BJ (cell line): ENCODE measurements around the gene IRF9. TPM values are rescaled to one million over a fixed set of nuclear protein-coding genes. Genes with fewer than 3 reads are reported as not detected.

Experiments used
- CTCF ChIA-PET: fragments of 350-600 bp; formaldehyde crosslinking; extraction: SDS; loops from one replicate; lab custom pipeline; 2021; ENCODE audit warnings: antibody characterized with exemption, inconsistent platforms; lab: Yijun Ruan, JAX
- POLR2A ChIA-PET: fragments of 300-600 bp; sonication (Branson Sonifier 250); formaldehyde crosslinking; extraction: SDS; loops from one replicate; lab custom pipeline; 2021; ENCODE audit warnings: antibody characterized with exemption; lab: Charles Lee
- DNase-seq: peaks from one replicate; pipeline ENCODE4 v3.0.0-alpha.2; 2011; ENCODE audit warnings: low read depth
- H3K27me3 ChIP-seq: 2 replicates; pipeline ENCODE4 v1.6.0; 2011; ENCODE audit warnings: low read length; ENCODE audit not compliant: control insufficient read depth, insufficient read depth
- H3K36me3 ChIP-seq: 2 replicates; pipeline ENCODE4 v1.5.1; 2011; ENCODE audit warnings: low read length; ENCODE audit not compliant: control insufficient read depth, insufficient read depth
- H3K4me3 ChIP-seq: 2 replicates; pipeline ENCODE4 v1.5.1; 2011; ENCODE audit warnings: low read depth, mild to moderate bottlenecking, control low read depth, low read length
- CTCF ChIP-seq: IDR thresholded peaks from 2 replicates; pipeline ENCODE4 v1.5.1; 2011; ENCODE audit warnings: low read depth, mild to moderate bottlenecking, control low read depth, inconsistent platforms, low read length, moderate library complexity; ENCODE audit not compliant: insufficient read depth
- polyA plus RNA-seq: library from polyadenylated mRNA; depleted of rRNA; stranded (reverse); fragments of >200 nt; gene quantifications from 2 replicates; pipeline ENCODE4 v1.2.3, GENCODE V29; 2011

The IRF9 gene
- polyA plus RNA-seq, 1 experiment, result 107 TPM

- H3K4me3 ChIP-seq, result peak overlapping the region; percentile 86
- H3K36me3 ChIP-seq, result peaks cover 20% of the 10 kb centered on the region
- ChIA-PET POLR2A (interaction anchor here (0.6 to 1.3 kb wide), 2 partner anchors 10 to 43 kb away, joined by 3 to 6 read pairs; partner anchors contain the start of gene PSME2), CTCF (interaction anchor here (0.8 to 3.3 kb wide), 4 partner anchors 11 to 28 kb away, joined by 3 to 16 read pairs (median 8); partner anchors contain the start of gene IRF9)
- H3K27me3 ChIP-seq, result no peaks in the 10 kb centered on the region
- no peak for TF ChIP-seq CTCF
- DNase-seq, result no peak
Measured at GRCh38 chr14:24136684-24137528, 24.2 kb upstream of the IRF9 start.

- no peaks in the 10 kb centered on the region for H3K27me3 ChIP-seq
- POLR2A ChIA-PET, result no interaction called here
- TF ChIP-seq CTCF, result no peak
- peaks cover 20% of the 10 kb centered on the region for H3K36me3 ChIP-seq
- no peak overlapping the region for H3K4me3 ChIP-seq
- CTCF ChIA-PET, result interaction anchor here (0.7 to 3.3 kb wide), 3 partner anchors 13 to 29 kb away, joined by 3 to 16 read pairs (median 13); partner anchors contain the start of gene IRF9
- DNase-seq, result no peak
Measured at GRCh38 chr14:24137529-24138395, 23.3 kb upstream of the IRF9 start.

- POLR2A ChIA-PET, result no interaction called here
Measured at GRCh38 chr14:24138396-24139271, 22.4 kb upstream of the IRF9 start.

More at GRCh38 chr14:24138396-24139271, 22.4 kb upstream of the IRF9 start:
- H3K4me3 ChIP-seq, result no peak overlapping the region
- no peak for DNase-seq
- H3K27me3 ChIP-seq, result no peaks in the 10 kb centered on the region
- peaks cover 20% of the 10 kb centered on the region for H3K36me3 ChIP-seq
- no peak for TF ChIP-seq CTCF
- CTCF ChIA-PET, result interaction anchor here (0.7 to 3.3 kb wide), 2 partner anchors 14 to 22 kb away, joined by 3 to 16 read pairs; partner anchors contain the start of gene IRF9
